WI38 (cell line): ENCODE results near the gene PFDN2.
A peak's percentile ranks its signal among the peaks of the same experiment; 100 is the strongest.

Experiments used
- H3K4me3 ChIP-seq: 2 replicates; pipeline ENCODE4 v1.5.1; 2011; ENCODE audit warnings: low read depth, mild to moderate bottlenecking, control low read depth, low read length
- TF ChIP-seq, protein P1 (sequence below): IDR thresholded peaks from 2 replicates; pipeline ENCODE4 v1.5.1; 2012; ENCODE audit warnings: low read depth, mild to moderate bottlenecking, control low read depth, low read length

Gene PFDN2

DNA sequence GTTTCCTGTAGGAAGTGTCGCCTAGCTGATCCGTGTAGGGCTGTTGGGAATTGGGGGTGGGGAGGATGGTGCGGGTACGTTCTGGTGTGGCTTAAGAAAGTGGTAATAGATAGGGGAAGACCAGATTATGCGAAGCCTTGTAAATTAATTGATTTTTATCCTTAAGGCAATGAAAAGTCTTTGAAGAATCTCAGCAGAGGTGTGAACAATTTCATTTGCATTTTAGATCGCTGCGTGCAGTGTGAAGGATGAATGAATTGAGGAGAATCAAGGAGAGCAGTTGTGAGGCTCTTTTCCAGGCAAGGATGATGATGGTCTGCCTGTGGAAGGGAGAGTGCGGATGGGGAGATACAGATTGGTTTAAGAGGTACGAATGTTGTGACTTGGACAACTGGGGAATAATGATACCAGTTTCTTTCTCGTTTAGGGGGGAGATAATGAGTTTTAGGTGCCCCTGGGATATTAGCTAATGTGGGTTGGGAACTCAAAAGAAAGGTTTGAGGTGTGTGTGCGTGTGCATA lies 15.4 kb upstream of the PFDN2 start:
- H3K4me3 ChIP-seq, result peak overlapping the region; percentile 69
- TF ChIP-seq, protein P1, sequence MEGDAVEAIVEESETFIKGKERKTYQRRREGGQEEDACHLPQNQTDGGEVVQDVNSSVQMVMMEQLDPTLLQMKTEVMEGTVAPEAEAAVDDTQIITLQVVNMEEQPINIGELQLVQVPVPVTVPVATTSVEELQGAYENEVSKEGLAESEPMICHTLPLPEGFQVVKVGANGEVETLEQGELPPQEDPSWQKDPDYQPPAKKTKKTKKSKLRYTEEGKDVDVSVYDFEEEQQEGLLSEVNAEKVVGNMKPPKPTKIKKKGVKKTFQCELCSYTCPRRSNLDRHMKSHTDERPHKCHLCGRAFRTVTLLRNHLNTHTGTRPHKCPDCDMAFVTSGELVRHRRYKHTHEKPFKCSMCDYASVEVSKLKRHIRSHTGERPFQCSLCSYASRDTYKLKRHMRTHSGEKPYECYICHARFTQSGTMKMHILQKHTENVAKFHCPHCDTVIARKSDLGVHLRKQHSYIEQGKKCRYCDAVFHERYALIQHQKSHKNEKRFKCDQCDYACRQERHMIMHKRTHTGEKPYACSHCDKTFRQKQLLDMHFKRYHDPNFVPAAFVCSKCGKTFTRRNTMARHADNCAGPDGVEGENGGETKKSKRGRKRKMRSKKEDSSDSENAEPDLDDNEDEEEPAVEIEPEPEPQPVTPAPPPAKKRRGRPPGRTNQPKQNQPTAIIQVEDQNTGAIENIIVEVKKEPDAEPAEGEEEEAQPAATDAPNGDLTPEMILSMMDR, result no peak

- H3K4me3 ChIP-seq, result peak within 1 kb of the TSS; percentile 69
- TF ChIP-seq, protein P1, result no peak
Observed at GRCh38 chr1:161132410-161133219, 14.8 kb upstream of the PFDN2 start, which contains the start of gene DEDD. TSS of gene DEDD (minus strand) at chr1:161132667. CDS start at chr1:161124462, 8,205 bp downstream.

DNA sequence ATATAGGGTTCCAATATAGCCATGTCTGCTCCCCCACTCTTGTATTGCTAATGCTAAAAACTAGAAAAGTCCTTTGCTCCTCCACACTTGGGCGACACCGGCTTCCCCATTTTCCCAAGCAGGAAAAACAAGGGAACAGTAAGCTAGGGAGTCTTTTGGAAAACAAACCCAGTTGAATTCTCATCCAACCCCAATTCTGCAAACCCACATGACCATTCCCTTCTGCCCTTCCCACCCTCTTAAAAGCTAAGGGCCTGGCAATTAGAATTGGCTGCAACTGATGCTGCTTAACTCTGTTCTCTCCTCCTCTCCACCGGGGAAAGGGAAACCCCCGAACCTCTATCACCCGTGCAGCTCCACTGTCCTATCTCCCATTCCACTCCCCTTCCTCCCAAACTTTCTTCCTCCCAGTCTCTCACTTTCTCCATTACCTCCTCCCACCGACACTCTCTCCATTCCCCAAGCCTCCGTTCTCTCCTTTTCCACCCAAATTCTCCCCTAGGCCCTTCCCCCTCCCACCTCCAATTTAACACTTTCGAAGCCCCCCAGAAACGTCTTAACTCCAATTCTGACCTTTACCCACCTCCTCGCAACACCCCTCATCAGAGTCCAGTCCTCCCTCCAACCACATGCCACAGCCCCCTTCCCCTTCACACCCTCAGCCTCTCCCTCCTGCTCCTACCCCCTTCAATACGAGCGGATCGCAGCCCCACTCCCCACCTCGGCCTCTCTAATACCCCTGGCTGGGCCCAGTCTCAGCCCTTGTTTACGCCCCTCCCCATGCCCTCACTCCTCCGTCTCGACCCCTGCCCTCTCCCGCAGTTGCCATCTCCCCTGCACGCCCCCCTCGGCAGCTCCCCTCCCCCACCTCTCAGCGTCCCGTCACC lies 13.9 kb upstream of the PFDN2 start:
- TF ChIP-seq, protein P1, result no peak
- peak overlapping the region; percentile 69 for H3K4me3 ChIP-seq

DNA sequence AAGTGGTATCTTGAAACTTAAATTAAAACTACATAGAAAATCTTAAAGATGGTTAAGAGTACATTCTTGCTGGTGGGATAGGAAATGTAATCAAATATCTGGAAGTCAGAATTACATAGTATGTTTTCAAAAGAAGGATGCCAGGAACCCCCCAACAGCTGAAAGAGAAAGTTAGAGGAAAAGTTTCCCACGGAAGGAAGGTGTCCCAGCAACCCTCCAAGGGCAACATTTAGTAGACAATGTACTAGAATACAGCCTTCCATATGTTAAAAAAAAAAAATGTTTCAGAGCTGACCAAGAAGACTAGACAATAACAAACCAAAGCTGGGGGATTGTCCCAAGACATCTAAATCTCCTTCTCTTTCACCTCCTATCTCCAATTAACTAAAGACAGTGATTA lies 12.4 kb upstream of the PFDN2 start:
- TF ChIP-seq, protein P1, result no peak
- no peak overlapping the region for H3K4me3 ChIP-seq

GRCh38 chr1:161128591-161129420 lies 11.0 kb upstream of the PFDN2 start:
- H3K4me3 ChIP-seq, result no peak overlapping the region
- TF ChIP-seq, protein P1, result no peak

DNA sequence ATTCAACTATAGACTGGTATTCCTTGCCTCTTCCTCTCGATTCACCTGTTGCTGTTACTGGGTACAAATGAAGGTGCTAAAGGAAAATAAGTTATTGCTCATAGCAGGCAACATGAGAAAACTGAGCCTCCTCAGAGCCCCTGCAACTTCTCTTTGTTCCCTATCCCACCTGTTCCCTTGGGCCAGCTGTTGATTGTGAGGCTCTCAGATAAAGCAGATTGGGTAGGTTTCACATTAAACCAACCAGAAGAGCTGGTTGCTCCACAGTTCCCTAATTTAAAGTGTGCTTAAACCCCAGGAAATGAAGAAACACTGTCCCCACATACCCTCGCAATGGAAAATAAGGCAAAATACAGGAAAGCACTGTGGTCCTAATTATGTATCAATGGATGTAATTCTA lies 9.8 kb upstream of the PFDN2 start:
- TF ChIP-seq, protein P1, result no peak
- no peak overlapping the region for H3K4me3 ChIP-seq
